Peyer's patch (tissue), 4 donors: ENCODE measurements around the gene STAG1.

Experiments used
- CTCF ChIP-seq, 6 experiments: fragments of 450-650 bp in 4 of 6; fragments of 200-600 bp in 2 of 6; sonication (generic) in 1 of 6; IDR thresholded peaks; one replicate each; pipeline ENCODE4 v1.5.1; 2017 to 2019; ENCODE audit warnings: antibody characterized with exemption in 6 of 6, mild to moderate bottlenecking in 3 of 6, moderate library complexity in 1 of 6
- POLR2A ChIP-seq, 2 donors: fragments of 450-650 bp; IDR thresholded peaks; one replicate each; pipeline ENCODE4 v1.5.1; 2017; ENCODE audit warnings: antibody characterized with exemption in 2 of 2, mild to moderate bottlenecking in 2 of 2, moderate library complexity in 2 of 2

DNA sequence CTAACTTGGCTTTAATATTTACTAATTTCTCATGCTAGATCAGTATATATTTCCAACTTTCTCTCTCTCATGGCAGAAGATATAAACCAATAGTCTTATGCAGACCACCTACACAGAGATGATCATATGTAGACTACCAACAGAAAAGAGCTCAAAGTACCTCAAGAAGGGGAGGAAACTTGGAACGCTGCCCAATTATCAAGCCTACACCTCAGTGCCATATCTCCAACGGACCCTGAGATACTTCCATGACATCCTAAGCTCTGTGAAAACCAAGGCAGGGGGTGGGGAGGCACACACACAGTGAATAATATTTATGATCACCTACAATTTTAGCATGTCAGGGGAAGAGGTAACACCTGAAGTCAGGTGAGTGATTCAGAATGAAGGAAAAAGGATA is 100.6 kb downstream of the STAG1 start:
- TF ChIP-seq CTCF (IDR thresholded peaks at IDR 0.05), result no peak
- TF ChIP-seq POLR2A (IDR thresholded peaks at IDR 0.05), result no peak
